VCaP (cell line): Measurements from ENCODE around the gene CAMK1G.

Source experiments
- H3K27ac ChIP-seq: fragments of 450-650 bp; 2 replicates; pipeline ENCODE4 v1.5.1; 2017
- CTCF ChIP-seq: fragments of 450-650 bp; conservative IDR thresholded peaks from 2 replicates; pipeline ENCODE4 v1.5.1; 2017; ENCODE audit warnings: mild to moderate bottlenecking, moderate library complexity

CAMK1G gene

DNA sequence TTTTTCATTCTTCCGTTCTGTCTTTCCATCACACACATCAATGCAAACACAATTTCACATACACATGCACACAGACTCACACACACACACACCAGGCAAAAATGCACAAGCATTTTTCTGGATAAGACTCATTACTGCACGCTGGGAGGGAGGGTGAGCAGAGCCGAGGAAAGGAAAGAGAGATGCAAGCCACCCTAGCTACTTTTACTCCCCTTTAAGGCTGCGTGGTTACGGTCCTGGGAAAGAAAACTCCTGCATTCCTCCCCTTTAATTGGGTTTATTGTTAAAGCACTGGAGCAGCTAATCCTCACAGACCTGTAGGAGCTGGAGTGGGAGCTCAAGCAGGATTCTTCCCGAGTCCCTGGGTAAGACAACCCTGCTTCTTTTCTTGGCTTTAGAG lies at the start of gene CAMK1G:
TSS of gene CAMK1G (plus strand) at position 307 of the 400 bp plus-strand sequence. CDS start 11,270 bp downstream, outside the sequence.
- TF ChIP-seq CTCF = no peak
- H3K27ac ChIP-seq = no peak within 1 kb of the TSS

DNA sequence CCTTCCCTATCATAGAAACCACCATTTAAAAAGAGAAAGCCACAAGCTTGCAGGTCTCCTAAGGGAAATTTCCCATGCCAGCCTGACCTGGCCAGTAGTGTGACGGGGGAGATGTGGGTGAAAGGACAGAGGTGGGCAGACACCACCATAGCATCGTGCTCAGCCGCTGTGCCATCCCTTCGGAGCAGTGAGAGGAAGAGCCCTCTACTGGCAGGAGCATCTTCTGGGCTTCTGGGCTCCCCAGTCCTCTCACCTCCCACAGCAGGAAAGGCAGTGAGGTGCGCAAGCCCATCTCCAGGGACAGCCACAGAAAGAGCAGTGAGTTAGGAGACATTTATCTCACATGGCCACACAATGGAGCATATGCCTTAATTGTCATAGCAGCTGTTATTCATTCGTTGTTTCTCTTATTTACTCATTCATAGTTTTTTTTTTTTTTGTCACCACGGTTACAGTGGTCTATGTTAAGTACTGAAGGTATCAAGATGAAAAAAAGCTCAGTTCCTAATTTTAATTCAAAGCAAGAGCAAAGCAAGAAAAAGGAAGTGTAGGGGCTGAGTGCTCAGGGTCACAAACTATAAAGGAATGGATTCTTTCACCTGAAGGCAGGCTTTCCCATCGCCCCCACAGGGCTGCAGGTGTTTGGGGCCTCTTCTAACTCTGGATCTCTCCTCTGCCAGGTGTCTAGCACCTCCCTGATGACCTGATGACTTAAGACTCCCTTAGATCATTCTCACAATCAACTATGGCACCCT lies 48.8 kb upstream of the CAMK1G start:
- TF ChIP-seq CTCF = no peak
- H3K27ac ChIP-seq = no peak overlapping the region

DNA sequence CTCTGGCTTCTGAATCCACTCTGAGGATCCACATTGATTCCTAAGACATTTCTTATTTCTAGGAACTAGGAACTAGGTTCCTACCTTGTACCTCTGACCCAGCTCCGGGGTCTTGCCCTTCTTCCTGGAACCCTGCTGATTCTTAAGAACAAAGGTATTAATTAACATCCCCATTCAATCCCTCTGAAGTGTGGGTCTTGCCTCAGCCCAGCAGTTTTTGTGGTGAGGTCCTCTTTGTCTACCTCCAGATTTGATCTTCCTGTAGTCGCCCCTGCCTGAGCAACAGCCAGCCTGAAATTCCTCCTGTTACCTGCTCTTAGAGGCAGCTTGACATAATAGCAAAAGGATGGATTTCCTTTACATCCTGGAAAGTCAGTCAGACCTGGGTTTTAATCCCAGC lies 46.7 kb upstream of the CAMK1G start:
- TF ChIP-seq CTCF = no peak
- no peak overlapping the region for H3K27ac ChIP-seq

GRCh38 chr1:209537336-209538114 lies 46.0 kb upstream of the CAMK1G start:
- H3K27ac ChIP-seq = no peak overlapping the region

GRCh38 chr1:209539576-209539975 lies 43.9 kb upstream of the CAMK1G start:
- no peak for TF ChIP-seq CTCF
- H3K27ac ChIP-seq = no peak overlapping the region

More at GRCh38 chr1:209537336-209538114, 46.0 kb upstream of the CAMK1G start:
- no peak for TF ChIP-seq CTCF

DNA sequence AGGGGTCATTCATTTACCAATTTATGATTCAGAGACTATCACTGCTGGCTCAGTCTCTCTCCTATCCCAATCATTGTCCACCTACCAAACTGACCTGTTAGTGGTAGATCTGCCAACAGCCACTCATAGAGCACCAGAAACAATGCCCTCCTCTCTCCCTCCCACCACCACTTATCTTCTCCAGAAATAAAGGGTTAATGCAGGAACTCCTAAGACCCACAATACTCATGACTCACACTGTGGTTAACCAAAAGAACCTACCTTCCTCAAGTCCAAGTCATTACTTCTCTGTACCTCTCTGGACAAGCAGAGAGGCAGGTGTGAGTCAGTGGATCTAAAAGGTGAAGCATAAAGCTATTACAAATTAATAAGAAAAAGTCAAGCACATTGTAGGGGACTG lies 40.9 kb upstream of the CAMK1G start:
- no peak for TF ChIP-seq CTCF
- no peak overlapping the region for H3K27ac ChIP-seq

DNA sequence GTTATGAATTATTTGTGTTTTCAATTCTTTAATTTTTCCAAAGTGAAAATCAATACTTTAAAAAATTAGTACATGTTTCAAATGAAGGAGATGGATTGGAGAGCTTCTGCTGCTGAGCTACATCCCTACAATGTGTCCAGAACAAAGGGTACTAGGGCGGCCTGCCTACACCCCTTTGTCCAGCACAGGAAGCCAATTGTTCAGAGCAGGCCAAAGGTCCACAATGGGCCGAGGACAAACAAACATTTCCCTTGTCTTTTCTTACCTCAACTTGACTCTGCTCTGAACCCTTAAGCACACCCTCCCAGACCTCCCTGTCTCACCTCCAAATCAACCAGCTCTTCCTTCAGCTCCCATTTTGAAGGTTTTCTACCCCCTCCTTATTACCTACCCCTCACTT lies 39.4 kb upstream of the CAMK1G start:
- no peak for TF ChIP-seq CTCF

More for the DNA sequence above, 39.4 kb upstream of the CAMK1G start:
- no peak overlapping the region for H3K27ac ChIP-seq
